OCI-LY1 (cell line): ENCODE results near the gene PRR27.

ENCODE experiments used
- H2AFZ ChIP-seq: fragments of 200-600 bp; sonication (generic), shearing (Covaris generic); 2 replicates; pipeline ENCODE4 v1.6.0; 2014; ENCODE audit warnings: antibody characterized with exemption, mild to moderate bottlenecking, low read length
- H3F3A ChIP-seq: fragments of 200-600 bp; sonication (generic), shearing (Covaris generic); 2 replicates; pipeline ENCODE4 v1.6.0; 2014; ENCODE audit warnings: mild to moderate bottlenecking, antibody characterized with exemption, low read length, moderate library complexity; ENCODE audit not compliant: insufficient read depth
- H3K27ac ChIP-seq: fragments of 200-600 bp; sonication (generic); 2 replicates; pipeline ENCODE4 v1.5.1; 2014; ENCODE audit warnings: low read length, mixed run types, mild to moderate bottlenecking, low read depth; ENCODE audit not compliant: poor library complexity, severe bottlenecking
- H3K27me3 ChIP-seq: fragments of 200-600 bp; sonication (generic); 2 replicates; pipeline ENCODE4 v1.6.0; 2014; ENCODE audit warnings: antibody characterized with exemption, mild to moderate bottlenecking, low read length, moderate library complexity; ENCODE audit not compliant: insufficient read depth
- H3K36me3 ChIP-seq: fragments of 200-600 bp; sonication (generic); 2 replicates; pipeline ENCODE4 v1.6.1; 2014; ENCODE audit warnings: mild to moderate bottlenecking, antibody characterized with exemption, low read length, moderate library complexity, mixed read lengths; ENCODE audit not compliant: insufficient read depth
- H3K4me1 ChIP-seq: fragments of 200-600 bp; sonication (generic); 2 replicates; pipeline ENCODE4 v1.5.1; 2014; ENCODE audit warnings: mild to moderate bottlenecking, low read length, moderate library complexity; ENCODE audit not compliant: insufficient read depth, severe bottlenecking
- H3K4me2 ChIP-seq: fragments of 200-600 bp; sonication (generic), shearing (Covaris generic); 2 replicates; pipeline ENCODE4 v1.6.1; 2014; ENCODE audit warnings: low read length
- H3K4me3 ChIP-seq: fragments of 200-600 bp; sonication (generic); 2 replicates; pipeline ENCODE4 v1.5.1; 2014; ENCODE audit warnings: low read length, low read depth, mild to moderate bottlenecking, mixed read lengths; ENCODE audit not compliant: poor library complexity, severe bottlenecking
- H3K79me2 ChIP-seq: fragments of 200-600 bp; shearing (Covaris generic); 2 replicates; pipeline ENCODE4 v1.6.1; 2016; ENCODE audit warnings: mixed run types, low read length, mixed read lengths; ENCODE audit not compliant: insufficient read depth
- H3K9ac ChIP-seq: fragments of 200-600 bp; sonication (generic), shearing (Covaris generic); 2 replicates; pipeline ENCODE4 v1.6.1; 2014; ENCODE audit warnings: mild to moderate bottlenecking, low read length, mixed read lengths
- H3K9me2 ChIP-seq: fragments of 200-600 bp; sonication (generic), shearing (Covaris generic); 2 replicates; pipeline ENCODE4 v1.6.1; 2014; ENCODE audit warnings: low read depth, mild to moderate bottlenecking, low read length, mixed read lengths
- H3K9me3 ChIP-seq: fragments of 200-600 bp; shearing (Covaris generic); 2 replicates; pipeline ENCODE4 v1.6.1; 2014; ENCODE audit warnings: low read length, mixed read lengths
- H4K20me1 ChIP-seq: fragments of 200-600 bp; sonication (generic), shearing (Covaris generic); 2 replicates; pipeline ENCODE4 v1.6.0; 2016; ENCODE audit warnings: mild to moderate bottlenecking, low read length; ENCODE audit not compliant: insufficient read depth
- CTCF ChIP-seq: fragments of 200-600 bp; sonication (generic), shearing (Covaris generic); IDR thresholded peaks from 2 replicates; pipeline ENCODE4 v1.5.1; 2017; ENCODE audit warnings: mild to moderate bottlenecking, antibody characterized with exemption, low read length, moderate library complexity, mixed read lengths
- EZH2 ChIP-seq: fragments of 200-600 bp; sonication (generic), shearing (Covaris generic); IDR thresholded peaks from 2 replicates; pipeline ENCODE4 v1.8.0; 2017; ENCODE audit warnings: borderline replicate concordance, mixed run types, mild to moderate bottlenecking, antibody characterized with exemption, low read length, moderate library complexity, mixed read lengths

Gene PRR27

DNA sequence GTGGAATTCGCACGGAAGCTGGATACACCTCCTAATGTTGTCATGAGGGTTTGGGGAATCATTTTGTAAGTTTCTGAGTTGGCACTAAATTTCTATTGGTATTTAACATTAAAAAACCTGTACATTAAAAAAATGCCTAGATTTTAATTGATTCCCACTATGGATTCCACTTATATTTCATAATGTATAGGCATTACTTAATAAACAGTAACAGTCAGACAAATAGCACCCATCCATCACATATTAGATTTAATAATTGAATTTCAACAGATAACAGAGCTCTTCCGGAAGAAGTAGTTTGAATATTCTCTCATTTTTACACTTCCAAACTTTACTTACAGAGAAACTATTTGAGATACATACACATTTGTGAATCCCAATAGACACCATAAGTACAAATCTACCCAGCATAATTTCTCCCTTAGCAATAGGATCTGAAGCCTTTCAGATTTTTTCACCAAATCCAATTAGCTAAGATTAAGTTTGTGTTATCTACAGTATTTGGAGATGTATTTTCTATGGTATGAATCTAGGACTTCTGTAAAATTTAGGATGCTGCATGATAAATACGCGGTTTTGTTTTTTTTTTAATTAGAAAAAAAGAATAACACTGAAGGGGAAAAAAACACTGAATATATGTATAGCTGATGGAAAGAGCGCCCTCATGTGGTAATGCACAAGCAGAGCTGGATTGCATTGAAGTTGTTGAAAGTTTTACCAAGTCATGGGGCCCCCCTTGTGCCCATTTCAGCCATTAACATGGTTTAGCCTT lies 29.3 kb downstream of the PRR27 start:
- Histone ChIP-seq H3K9ac (no peak overlapping the region), H4K20me1 (no peaks in the 10 kb centered on the region), H3K9me2 (no peaks in the 10 kb centered on the region), H3F3A (no peaks in the 10 kb centered on the region), H3K36me3 (no peaks in the 10 kb centered on the region), H3K4me3 (no peak overlapping the region), H3K9me3 (no peaks in the 10 kb centered on the region), H2AFZ (no peak overlapping the region), H3K4me2 (no peak overlapping the region), H3K79me2 (no peaks in the 10 kb centered on the region), H3K27me3 (no peaks in the 10 kb centered on the region), H3K4me1 (no peaks in the 10 kb centered on the region), H3K27ac (no peak overlapping the region)
- TF ChIP-seq EZH2 (no peak), CTCF (peak; percentile 85)

GRCh38 chr4:70183940-70184246 lies 29.9 kb downstream of the PRR27 start:
- Histone ChIP-seq H3K4me2 (no peak overlapping the region), H2AFZ (no peak overlapping the region), H3K9ac (no peak overlapping the region), H3K36me3 (no peaks in the 10 kb centered on the region), H3F3A (no peaks in the 10 kb centered on the region), H3K79me2 (no peaks in the 10 kb centered on the region), H3K4me1 (no peaks in the 10 kb centered on the region), H4K20me1 (no peaks in the 10 kb centered on the region), H3K27ac (no peak overlapping the region), H3K9me3 (no peaks in the 10 kb centered on the region), H3K4me3 (no peak overlapping the region), H3K27me3 (no peaks in the 10 kb centered on the region), H3K9me2 (no peaks in the 10 kb centered on the region)
- TF ChIP-seq EZH2: no peak
- peak; percentile 19; the same call in 1 of the 2 replicates for TF ChIP-seq CTCF

DNA sequence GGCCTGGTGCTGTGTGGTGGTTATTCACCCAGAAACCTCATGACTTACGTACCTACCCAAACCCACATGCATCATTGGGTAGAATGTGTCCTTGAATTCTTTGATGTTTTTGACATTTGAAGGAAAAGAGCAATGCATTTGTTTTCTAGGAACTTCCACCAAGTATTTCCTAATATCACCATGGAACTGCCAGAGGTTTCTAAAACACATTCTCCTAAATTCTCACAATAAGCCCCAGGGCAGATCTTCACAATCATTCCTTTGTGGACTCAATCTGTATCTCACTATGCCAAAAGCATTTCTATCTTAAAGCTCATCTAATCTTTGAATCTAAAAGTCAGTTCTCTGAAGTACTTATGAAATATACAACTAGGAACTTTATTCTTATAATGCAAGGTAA lies 33.2 kb downstream of the PRR27 start:
- Histone ChIP-seq H4K20me1 (no peaks in the 10 kb centered on the region), H3K4me2 (no peak overlapping the region), H3K27me3 (no peaks in the 10 kb centered on the region), H3F3A (no peaks in the 10 kb centered on the region), H2AFZ (no peak overlapping the region), H3K4me3 (no peak overlapping the region), H3K9me2 (no peaks in the 10 kb centered on the region), H3K4me1 (no peaks in the 10 kb centered on the region), H3K27ac (no peak overlapping the region), H3K79me2 (no peaks in the 10 kb centered on the region), H3K9me3 (no peaks in the 10 kb centered on the region), H3K9ac (no peak overlapping the region), H3K36me3 (no peaks in the 10 kb centered on the region)
- no peak for TF ChIP-seq EZH2
- TF ChIP-seq CTCF: no peak
